K562 (cell line): ENCODE data around the gene ULK1. TPM values are rescaled to one million over a fixed set of nuclear protein-coding genes. Genes with fewer than 3 reads are reported as not detected.
A peak's percentile ranks its signal among the peaks of the same experiment; 100 is the strongest.

Source experiments
- CREM ChIP-seq: IDR thresholded peaks from 2 replicates; pipeline ENCODE4 v1.6.1; 2014; ENCODE audit warnings: antibody characterized with exemption, low read depth
- KDM4B ChIP-seq, 2 experiments: fragments of 450-650 bp in 1 of 2; sonication (generic) in 1 of 2; IDR thresholded peaks; 2 replicates each; pipeline ENCODE4 v1.6.1; 2016 to 2017; ENCODE audit warnings: borderline replicate concordance in 2 of 2, antibody characterized with exemption in 1 of 2, low read depth in 1 of 2, mild to moderate bottlenecking in 1 of 2
- KLF6 ChIP-seq: fragments of 250-450 bp; sonication (Bioruptor Pico); IDR thresholded peaks from 2 replicates; pipeline ENCODE4 v1.4.0; 2020; ENCODE audit warnings: mild to moderate bottlenecking, moderate library complexity, borderline replicate concordance
- MEIS2 ChIP-seq: fragments of 450-650 bp; IDR thresholded peaks from 2 replicates; pipeline ENCODE4 v1.6.1; 2014; ENCODE audit warnings: mild to moderate bottlenecking; ENCODE audit not compliant: partially characterized antibody
- MLX ChIP-seq, 2 experiments: fragments of 450-650 bp in 1 of 2; sonication (generic) in 1 of 2; formaldehyde crosslinking; conservative IDR thresholded peaks; 2 replicates each; pipeline versions ENCODE4 v1.4.0 to v1.8.1; 2020 to 2022; ENCODE audit warnings: mild to moderate bottlenecking in 1 of 2, missing genetic modification reagents in 1 of 2
- NCOA2 ChIP-seq, 2 experiments: fragments of 450-650 bp; IDR thresholded peaks; 2 replicates each; pipeline ENCODE4 v1.6.1; 2018; ENCODE audit warnings: mild to moderate bottlenecking in 2 of 2, moderate library complexity in 1 of 2; ENCODE audit not compliant: partially characterized antibody in 2 of 2
- NONO ChIP-seq, 2 experiments: fragments of 200-400 bp in 1 of 2; fragments of 450-650 bp in 1 of 2; formaldehyde crosslinking in 1 of 2; IDR thresholded peaks; 2 replicates each; pipeline ENCODE4 v1.6.1; 2017; ENCODE audit warnings: low read depth in 2 of 2, mild to moderate bottlenecking in 2 of 2, moderate library complexity in 2 of 2, low read length in 1 of 2
- PHF8 ChIP-seq: fragments of 200-600 bp; sonication (generic); IDR thresholded peaks from 2 replicates; pipeline ENCODE4 v1.6.1; 2012; ENCODE audit warnings: mixed run types, mild to moderate bottlenecking, inconsistent platforms, low read length, moderate library complexity, borderline replicate concordance
- POLR2AphosphoS5 ChIP-seq: IDR thresholded peaks from 2 replicates; pipeline ENCODE4 v1.6.1; 2011; ENCODE audit warnings: mild to moderate bottlenecking, low read depth, low read length, moderate library complexity; ENCODE audit not compliant: control insufficient read depth, insufficient read depth
- SMAD4 ChIP-seq: fragments of 250-450 bp; sonication (Bioruptor Pico); conservative IDR thresholded peaks from 2 replicates; pipeline ENCODE4 v1.8.0; 2021; ENCODE audit warnings: inconsistent platforms, mild to moderate bottlenecking, moderate library complexity
- TBP ChIP-seq: optimal IDR thresholded peaks from 2 replicates; pipeline ENCODE3; 2011; ENCODE audit warnings: low read depth, low read length, improper control_type of control experiment
- TCF7 ChIP-seq: sonication (generic); IDR thresholded peaks from 2 replicates; pipeline ENCODE4 v1.6.1; 2016; ENCODE audit warnings: antibody characterized with exemption, borderline replicate concordance
- THRAP3 ChIP-seq: fragments of 450-650 bp; IDR thresholded peaks from 2 replicates; pipeline ENCODE4 v1.6.1; 2016; ENCODE audit warnings: mild to moderate bottlenecking, inconsistent platforms, borderline replicate concordance
- ZC3H4 ChIP-seq: sonication (generic); formaldehyde crosslinking; IDR thresholded peaks from 2 replicates; pipeline ENCODE4 v1.9.0; 2021; ENCODE audit warnings: missing genetic modification reagents, borderline replicate concordance
- ZFPM2 ChIP-seq: fragments of 250-450 bp; sonication (Bioruptor Pico); IDR thresholded peaks from 2 replicates; pipeline ENCODE4 v1.5.1; 2022; ENCODE audit warnings: mild to moderate bottlenecking
- ZNF134 ChIP-seq: fragments of 250-450 bp; sonication (Bioruptor Pico); conservative IDR thresholded peaks from 2 replicates; pipeline ENCODE4 v1.4.0; 2020
- polyA plus RNA-seq, 8 experiments: library from polyadenylated mRNA; depleted of rRNA in 4 of 8; stranded (reverse) in 5 of 8; unstranded in 3 of 8; fragments of >200 nt; fragmentation: Nextera tagmentation in 2 of 8; fragmentation: Illumina TruSeq in 1 of 8; extraction: Ambion mirVana in 2 of 8; extraction: Trizol in 1 of 8; gene quantifications; 2 replicates each; pipeline versions ENCODE4 v1.2.1 to v1.2.3, GENCODE V29; 2011 to 2014; ENCODE audit warnings: inconsistent platforms in 1 of 8, missing spikeins in 1 of 8
- total RNA-seq, 7 experiments: library from RNA; depleted of rRNA in 6 of 7; stranded (reverse); fragments of >200 nt in 6 of 7; fragmentation: Illumina TruSeq in 2 of 7; extraction: Trizol in 2 of 7; gene quantifications; 2 replicates each; pipeline versions ENCODE4 v1.2.1 to v1.2.3, GENCODE V29; 2011 to 2021; ENCODE audit warnings: low replicate concordance in 1 of 7
- TF ChIP-seq, protein P1 (sequence below), 2 experiments: fragments of 450-650 bp; formaldehyde crosslinking in 1 of 2; IDR thresholded peaks; 2 replicates each; pipeline versions ENCODE4 v1.4.0 to v1.6.1; 2014 to 2020; ENCODE audit warnings: mild to moderate bottlenecking in 2 of 2, borderline replicate concordance in 1 of 2, low read depth in 1 of 2

The ULK1 gene
- total and polyA plus RNA-seq, 9 of the 15 experiments (the other 6 are each of a cell fraction or from before 2014, with no cell fraction given), result 0.15 to 29.4 (median 2.5) TPM

- TF ChIP-seq, protein P1, sequence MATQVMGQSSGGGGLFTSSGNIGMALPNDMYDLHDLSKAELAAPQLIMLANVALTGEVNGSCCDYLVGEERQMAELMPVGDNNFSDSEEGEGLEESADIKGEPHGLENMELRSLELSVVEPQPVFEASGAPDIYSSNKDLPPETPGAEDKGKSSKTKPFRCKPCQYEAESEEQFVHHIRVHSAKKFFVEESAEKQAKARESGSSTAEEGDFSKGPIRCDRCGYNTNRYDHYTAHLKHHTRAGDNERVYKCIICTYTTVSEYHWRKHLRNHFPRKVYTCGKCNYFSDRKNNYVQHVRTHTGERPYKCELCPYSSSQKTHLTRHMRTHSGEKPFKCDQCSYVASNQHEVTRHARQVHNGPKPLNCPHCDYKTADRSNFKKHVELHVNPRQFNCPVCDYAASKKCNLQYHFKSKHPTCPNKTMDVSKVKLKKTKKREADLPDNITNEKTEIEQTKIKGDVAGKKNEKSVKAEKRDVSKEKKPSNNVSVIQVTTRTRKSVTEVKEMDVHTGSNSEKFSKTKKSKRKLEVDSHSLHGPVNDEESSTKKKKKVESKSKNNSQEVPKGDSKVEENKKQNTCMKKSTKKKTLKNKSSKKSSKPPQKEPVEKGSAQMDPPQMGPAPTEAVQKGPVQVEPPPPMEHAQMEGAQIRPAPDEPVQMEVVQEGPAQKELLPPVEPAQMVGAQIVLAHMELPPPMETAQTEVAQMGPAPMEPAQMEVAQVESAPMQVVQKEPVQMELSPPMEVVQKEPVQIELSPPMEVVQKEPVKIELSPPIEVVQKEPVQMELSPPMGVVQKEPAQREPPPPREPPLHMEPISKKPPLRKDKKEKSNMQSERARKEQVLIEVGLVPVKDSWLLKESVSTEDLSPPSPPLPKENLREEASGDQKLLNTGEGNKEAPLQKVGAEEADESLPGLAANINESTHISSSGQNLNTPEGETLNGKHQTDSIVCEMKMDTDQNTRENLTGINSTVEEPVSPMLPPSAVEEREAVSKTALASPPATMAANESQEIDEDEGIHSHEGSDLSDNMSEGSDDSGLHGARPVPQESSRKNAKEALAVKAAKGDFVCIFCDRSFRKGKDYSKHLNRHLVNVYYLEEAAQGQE (IDR thresholded peaks at IDR 0.05; ENCODE audit: borderline replicate concordance), result no peak
- TF ChIP-seq, protein P1 (CRISPR knock-in tag; IDR thresholded peaks at IDR 0.05; ENCODE audit: low read depth), result no peak
- TF ChIP-seq TBP, result peak; percentile 77
- TF ChIP-seq THRAP3, result no peak
- TF ChIP-seq TCF7, result no peak
- TF ChIP-seq MLX (CRISPR knock-in tag; conservative IDR thresholded peaks at IDR 0.05), result no peak
- TF ChIP-seq PHF8, result peak; percentile 80; the same call in 1 of the 2 replicates
- TF ChIP-seq POLR2AphosphoS5, result peak; percentile 87
- no peak for TF ChIP-seq ZC3H4
- no peak for TF ChIP-seq KLF6 (CRISPR knock-in tag)
- TF ChIP-seq ZFPM2 (CRISPR knock-in tag), result no peak
- TF ChIP-seq CREM, result 0 out of 2 replicates have a peak, but pooled peaks have one; percentile 13
- no peak for TF ChIP-seq KDM4B (IDR thresholded peaks at IDR 0.05; ENCODE audit: borderline replicate concordance in 2 of 2, low read depth in 1 of 2)
- no peak for TF ChIP-seq ZNF134 (CRISPR knock-in tag)
- no peak for TF ChIP-seq SMAD4 (CRISPR knock-in tag)
- TF ChIP-seq NCOA2 (IDR thresholded peaks at IDR 0.05; ENCODE audit: partially characterized antibody in 2 of 2), result no peak
- TF ChIP-seq MEIS2, result peak; percentile 59
- peak in 1 of 2 experiments; percentile 48; a peak in 1 of 4 replicates for TF ChIP-seq NONO (IDR thresholded peaks at IDR 0.05; ENCODE audit: low read depth in 2 of 2, low read length in 1 of 2)
Measured at GRCh38 chr12:131894313-131894860, at the start of gene ULK1 (continued).
